IMR-90 (cell line): ENCODE results near the gene ANKRD53. TPM values are rescaled to one million over a fixed set of nuclear protein-coding genes. Genes with fewer than 3 reads are reported as not detected.

Source experiments
- ATAC-seq: fragments of 200-7000 bp; cut with Tn5 transposase; 2 replicates; pipeline ENCODE4 v1.9.1; 2020; ENCODE audit warnings: low read depth, mild to moderate bottlenecking, moderate library complexity
- BruUV-seq: library from RNA; stranded (reverse); fragments of 400-500 nt; replicated peaks from 2 replicates; lab custom pipeline; 2021; lab: Mats Ljungman, UMichigan
- CTCF ChIA-PET: fragments of 300-600 bp; formaldehyde crosslinking; extraction: SDS; loops from one replicate; lab custom pipeline; 2021; ENCODE audit warnings: antibody characterized with exemption; lab: Yijun Ruan, JAX
- POLR2A ChIA-PET: fragments of 300-600 bp; sonication (Branson Sonifier 250); formaldehyde crosslinking; loops from one replicate; lab custom pipeline; 2022; ENCODE audit warnings: antibody characterized with exemption; ENCODE audit not compliant: unreplicated experiment; lab: Charles Lee
- DNase-seq: peaks from one replicate; pipeline ENCODE4 v3.0.0; 2013
- H2AFZ ChIP-seq: replicated peaks from 2 replicates; pipeline ENCODE3; 2013; ENCODE audit warnings: low read length, mild to moderate bottlenecking; ENCODE audit not compliant: poor library complexity
- H2AK5ac ChIP-seq: 2 replicates; pipeline ENCODE4 v1.6.1; 2013; ENCODE audit warnings: low read depth, low read length, inconsistent platforms
- H2AK9ac ChIP-seq: replicated peaks from 2 replicates; pipeline ENCODE3; 2013; ENCODE audit warnings: mild to moderate bottlenecking, low read depth, low read length, moderate library complexity; ENCODE audit not compliant: poor library complexity
- H2BK120ac ChIP-seq: 2 replicates; pipeline ENCODE4 v1.6.1; 2013; ENCODE audit warnings: low read depth, low read length, inconsistent platforms
- H2BK15ac ChIP-seq: 3 replicates; pipeline ENCODE4 v1.6.1; 2013; ENCODE audit warnings: low read depth, low read length, inconsistent platforms
- H2BK20ac ChIP-seq: 2 replicates; pipeline ENCODE4 v1.6.1; 2013; ENCODE audit warnings: low read depth, mild to moderate bottlenecking, inconsistent platforms, low read length, moderate library complexity
- H2BK5ac ChIP-seq: 2 replicates; pipeline ENCODE4 v1.6.1; 2013; ENCODE audit warnings: mild to moderate bottlenecking, low read depth, low read length, inconsistent platforms; ENCODE audit not compliant: poor library complexity, severe bottlenecking
- H3K14ac ChIP-seq: replicated peaks from 2 replicates; pipeline ENCODE4 v1.6.1; 2013; ENCODE audit warnings: low read depth, low read length, inconsistent platforms
- H3K18ac ChIP-seq: 2 replicates; pipeline ENCODE4 v1.6.1; 2013; ENCODE audit warnings: low read depth, low read length, control low read depth
- H3K23ac ChIP-seq: 2 replicates; pipeline ENCODE4 v1.6.1; 2013; ENCODE audit warnings: low read depth, low read length, inconsistent platforms
- H3K27ac ChIP-seq: 2 replicates; pipeline ENCODE4 v1.5.1; 2013; ENCODE audit warnings: mild to moderate bottlenecking, control low read depth, low read length; ENCODE audit not compliant: insufficient read depth
- H3K27me3 ChIP-seq: 2 replicates; pipeline ENCODE4 v1.6.1; 2013; ENCODE audit warnings: low read length; ENCODE audit not compliant: control insufficient read depth, insufficient read depth
- H3K36me3 ChIP-seq: 2 replicates; pipeline ENCODE4 v1.6.1; 2013; ENCODE audit warnings: low read length, mixed read lengths; ENCODE audit not compliant: control insufficient read depth, insufficient read depth
- H3K4ac ChIP-seq: 2 replicates; pipeline ENCODE4 v1.6.1; 2013; ENCODE audit warnings: low read depth, low read length, inconsistent platforms
- H3K4me1 ChIP-seq: 2 replicates; pipeline ENCODE4 v1.6.1; 2013; ENCODE audit warnings: low read length, mixed read lengths; ENCODE audit not compliant: control insufficient read depth, insufficient read depth
- H3K4me2 ChIP-seq: 2 replicates; pipeline ENCODE4 v1.6.1; 2013; ENCODE audit warnings: low read depth, mild to moderate bottlenecking, control low read depth, low read length, moderate library complexity
- H3K4me3 ChIP-seq: 2 replicates; pipeline ENCODE4 v1.5.1; 2013; ENCODE audit warnings: low read depth, mild to moderate bottlenecking, control low read depth, low read length, moderate library complexity; ENCODE audit not compliant: insufficient read depth
- H3K56ac ChIP-seq: 2 replicates; pipeline ENCODE4 v1.6.1; 2013; ENCODE audit warnings: low read length, inconsistent platforms; ENCODE audit not compliant: insufficient read depth; ENCODE audit errors: extremely low read depth
- H3K79me1 ChIP-seq, 2 experiments: 2 replicates each; pipeline ENCODE4 v1.6.1; 2013; ENCODE audit warnings: low read length in 2 of 2, inconsistent platforms in 1 of 2, low read depth in 1 of 2
- H3K9ac ChIP-seq: 2 replicates; pipeline ENCODE4 v1.6.1; 2013; ENCODE audit warnings: low read depth, low read length, control low read depth
- H3K9me1 ChIP-seq: 2 replicates; pipeline ENCODE4 v1.6.1; 2013; ENCODE audit warnings: low read length, inconsistent platforms; ENCODE audit not compliant: insufficient read depth
- H3K9me3 ChIP-seq: 2 replicates; pipeline ENCODE4 v1.6.1; 2013; ENCODE audit warnings: low read length; ENCODE audit not compliant: control insufficient read depth, insufficient read depth
- H4K20me1 ChIP-seq: 2 replicates; pipeline ENCODE4 v1.6.1; 2013; ENCODE audit warnings: low read length, inconsistent platforms; ENCODE audit not compliant: insufficient read depth
- H4K5ac ChIP-seq: 2 replicates; pipeline ENCODE4 v1.6.1; 2013; ENCODE audit warnings: mild to moderate bottlenecking, low read depth, low read length, control low read depth
- H4K8ac ChIP-seq, 2 experiments: 2 replicates each; pipeline ENCODE4 v1.6.1; 2013; ENCODE audit warnings: low read depth in 2 of 2, low read length in 2 of 2, control low read depth in 1 of 2, inconsistent platforms in 1 of 2
- H4K91ac ChIP-seq: 2 replicates; pipeline ENCODE4 v1.6.1; 2013; ENCODE audit warnings: low read depth, low read length, inconsistent platforms; ENCODE audit not compliant: insufficient read depth
- FOS ChIP-seq: fragments of 150-350 bp; IDR thresholded peaks from 2 replicates; pipeline ENCODE4 v1.6.1; 2016; ENCODE audit warnings: low read depth, low read length
- MXI1 ChIP-seq: IDR thresholded peaks from 2 replicates; pipeline ENCODE4 v1.6.1; 2012; ENCODE audit warnings: low read depth, mild to moderate bottlenecking, low read length, moderate library complexity, borderline replicate concordance
- NFE2L2 ChIP-seq: fragments of 150-350 bp; IDR thresholded peaks from 2 replicates; pipeline ENCODE4 v1.6.1; 2016; ENCODE audit warnings: low read depth, mild to moderate bottlenecking, low read length
- POLR2A ChIP-seq: IDR thresholded peaks from 2 replicates; pipeline ENCODE4 v1.6.1; 2012; ENCODE audit warnings: mild to moderate bottlenecking, low read depth, low read length
- WGBS, 2 experiments: methylation state at CpG; one replicate each; pipeline versions ENCODE4 v1.1.5 to v1.1.7; 2013; ENCODE audit warnings: missing lambda C conversion rate in 2 of 2; ENCODE audit not compliant: insufficient read length in 1 of 2; ENCODE audit errors: extremely low coverage in 2 of 2; 5-methylcytosine and 5-hydroxymethylcytosine counted together
- dilution Hi-C: fragments of 300-500 bp; cut with HindIII; formaldehyde crosslinking; loops from one replicate; pipeline ENCODE4 v1.14.3; 2018; ENCODE audit warnings: low sequenced_read_pairs; ENCODE audit not compliant: unreplicated experiment
- in situ Hi-C: fragments of 300-500 bp; cut with MboI; formaldehyde crosslinking; loops from 3 replicates; pipeline ENCODE4 v1.14.3; 2019; ENCODE audit warnings: low sequenced_read_pairs, inconsistent platforms, mixed read lengths
- intact Hi-C: fragments of 100-400 bp; cut with micrococcal nuclease; formaldehyde crosslinking; loops from 2 replicates; pipeline ENCODE4 v1.10.0; 2022
- polyA plus RNA-seq, 3 experiments: library from polyadenylated mRNA; depleted of rRNA; stranded (reverse); fragments of >200 nt; gene quantifications; 2 replicates each; pipeline ENCODE4 v1.2.3, GENCODE V29; 2012; ENCODE audit warnings: low replicate concordance in 1 of 3
- total RNA-seq: library from RNA; depleted of rRNA; stranded (reverse); fragments of >200 nt; gene quantifications from 2 replicates; pipeline ENCODE4 v1.2.3, GENCODE V29; 2012
- TF ChIP-seq, protein P1 (sequence below): conservative IDR thresholded peaks from 2 replicates; pipeline ENCODE4 v1.5.1; 2012; ENCODE audit warnings: mild to moderate bottlenecking, low read depth, low read length, improper control_type of control experiment

The ANKRD53 gene
- total and polyA plus RNA-seq, 2 of the 4 experiments (the other 2 are of a cell fraction), result 0.54 to 1.0 TPM

DNA sequence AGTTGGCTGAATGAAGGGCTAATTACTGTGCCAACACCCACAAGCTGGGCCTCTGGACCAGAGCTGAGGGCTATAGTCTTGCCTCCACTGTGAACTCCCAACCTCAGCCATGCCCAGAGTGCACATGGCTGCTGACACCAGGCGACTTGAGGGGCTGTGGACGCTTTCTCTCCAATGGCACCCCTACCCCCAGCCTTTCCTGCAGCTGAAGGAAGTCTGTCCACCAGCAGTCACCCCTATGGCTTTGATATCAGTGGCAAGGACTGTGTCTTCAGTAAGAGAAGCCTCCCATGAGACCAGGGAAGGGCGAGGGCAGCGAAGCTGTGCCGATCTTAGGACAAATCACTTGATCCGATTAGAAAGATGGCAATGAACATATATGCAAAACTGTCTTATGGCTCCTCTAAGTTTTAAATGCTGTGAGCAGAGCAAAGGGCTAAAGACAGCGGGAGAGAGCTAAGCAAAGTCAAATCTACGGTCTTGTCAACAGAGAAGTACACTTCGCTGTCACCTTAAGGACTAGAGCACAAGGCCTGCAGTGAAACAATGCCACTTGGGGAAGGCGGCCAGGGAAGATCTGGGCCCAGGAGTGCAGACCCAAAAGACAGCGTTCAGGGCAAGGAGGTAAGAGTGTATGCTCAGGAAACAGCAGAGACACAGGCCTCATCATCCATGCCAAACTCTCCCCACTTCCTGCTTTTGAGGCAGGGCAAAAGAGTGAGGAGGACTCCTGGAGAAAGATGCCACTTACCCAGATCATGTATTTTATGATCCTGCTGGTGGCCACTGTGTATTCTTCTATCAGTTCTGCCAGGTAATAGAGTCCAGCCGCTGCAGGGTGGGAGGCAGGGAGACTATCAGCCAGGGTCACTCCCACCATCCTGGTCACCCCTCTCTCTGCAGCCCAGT lies 14.8 kb downstream of the ANKRD53 start:
- WGBS, 2 experiments, result 96% methylated on average over 6 of the region's 12 CpGs; no CpG with 5 or more reads in 1 of the 2 experiments
- H2BK5ac ChIP-seq, result no peak overlapping the region
- ChIA-PET CTCF (no interaction called here), POLR2A (no interaction called here)
- H2AFZ ChIP-seq, result peak overlapping the region; percentile 39
- no peak overlapping the region for H3K56ac ChIP-seq
- H3K4me3 ChIP-seq, result peak overlapping the region; percentile 74
- no peaks in the 10 kb centered on the region for H3K9me3 ChIP-seq
- H2BK20ac ChIP-seq, result no peak overlapping the region
- H3K27me3 ChIP-seq, result no peaks in the 10 kb centered on the region
- H3K14ac ChIP-seq, result no peak overlapping the region
- H3K9ac ChIP-seq, result peak overlapping the region; percentile 97
- no peak for TF ChIP-seq MXI1
- TF ChIP-seq FOS, result no peak
- TF ChIP-seq POLR2A, result no peak
- TF ChIP-seq, protein P1, sequence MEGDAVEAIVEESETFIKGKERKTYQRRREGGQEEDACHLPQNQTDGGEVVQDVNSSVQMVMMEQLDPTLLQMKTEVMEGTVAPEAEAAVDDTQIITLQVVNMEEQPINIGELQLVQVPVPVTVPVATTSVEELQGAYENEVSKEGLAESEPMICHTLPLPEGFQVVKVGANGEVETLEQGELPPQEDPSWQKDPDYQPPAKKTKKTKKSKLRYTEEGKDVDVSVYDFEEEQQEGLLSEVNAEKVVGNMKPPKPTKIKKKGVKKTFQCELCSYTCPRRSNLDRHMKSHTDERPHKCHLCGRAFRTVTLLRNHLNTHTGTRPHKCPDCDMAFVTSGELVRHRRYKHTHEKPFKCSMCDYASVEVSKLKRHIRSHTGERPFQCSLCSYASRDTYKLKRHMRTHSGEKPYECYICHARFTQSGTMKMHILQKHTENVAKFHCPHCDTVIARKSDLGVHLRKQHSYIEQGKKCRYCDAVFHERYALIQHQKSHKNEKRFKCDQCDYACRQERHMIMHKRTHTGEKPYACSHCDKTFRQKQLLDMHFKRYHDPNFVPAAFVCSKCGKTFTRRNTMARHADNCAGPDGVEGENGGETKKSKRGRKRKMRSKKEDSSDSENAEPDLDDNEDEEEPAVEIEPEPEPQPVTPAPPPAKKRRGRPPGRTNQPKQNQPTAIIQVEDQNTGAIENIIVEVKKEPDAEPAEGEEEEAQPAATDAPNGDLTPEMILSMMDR, result no peak
- no peak for TF ChIP-seq NFE2L2
- peaks cover 10% of the 10 kb centered on the region; the same call in 1 of the 2 replicates for H3K9me1 ChIP-seq
- peak overlapping the region; percentile 100 for H3K4me2 ChIP-seq
- no peak overlapping the region for H2BK15ac ChIP-seq
- dilution Hi-C loops (no loop called here), intact Hi-C loops (no loop called here), in situ Hi-C loops (no loop called here)
- peaks cover 11% of the 10 kb centered on the region for H3K4me1 ChIP-seq
- H3K27ac ChIP-seq, result no peak overlapping the region
- DNase-seq (no peak), ATAC-seq (no peak)
- no peak overlapping the region for H2BK120ac ChIP-seq
- no peak overlapping the region for H4K91ac ChIP-seq
- no peak overlapping the region for H4K8ac ChIP-seq
- H2AK9ac ChIP-seq, result peak overlapping the region; percentile 97
- no peak overlapping the region for H4K5ac ChIP-seq
- H3K4ac ChIP-seq, result no peak overlapping the region
- no peak overlapping the region for H2AK5ac ChIP-seq
- peaks cover 27% of the 10 kb centered on the region for H3K36me3 ChIP-seq
- no peak overlapping the region for H3K18ac ChIP-seq
- H4K20me1 ChIP-seq, result peaks cover 21% of the 10 kb centered on the region
- H3K79me1 ChIP-seq, result peaks cover 18 to 32% of the 10 kb centered on the region in 2 experiments
- BruUV-seq, result no TSS peak
- H3K23ac ChIP-seq, result 0 out of 2 replicates have a peak overlapping the region, but pooled peaks have one; percentile 95
